GM23248 (cell line): ENCODE measurements around the gene MINDY4B.

Experiments
- EZH2 ChIP-seq: fragments of 200-600 bp; sonication (generic); IDR thresholded peaks from 2 replicates; pipeline ENCODE4 v1.6.1; 2018; ENCODE audit warnings: antibody characterized with exemption, mild to moderate bottlenecking; ENCODE audit not compliant: insufficient read depth, poor library complexity, severe bottlenecking
- EZH2phosphoT487 ChIP-seq: fragments of 200-600 bp; sonication (generic); IDR thresholded peaks from 2 replicates; pipeline ENCODE4 v1.6.1; 2018; ENCODE audit warnings: antibody characterized with exemption, moderate library complexity, mild to moderate bottlenecking, low read depth; ENCODE audit not compliant: insufficient read depth

- no peak for TF ChIP-seq EZH2
- TF ChIP-seq EZH2phosphoT487: no peak
Observed at GRCh38 chr3:150925751-150926201, 20.5 kb upstream of the MINDY4B start.
